OCI-LY7 (cell line): ENCODE results near the gene THBS4. TPM values are rescaled to one million over a fixed set of nuclear protein-coding genes. Genes with fewer than 3 reads are reported as not detected.

Experiments used
- BruUV-seq: library from RNA; stranded (reverse); fragments of 400-500 nt; replicated peaks from 2 replicates; lab custom pipeline; 2021; lab: Mats Ljungman, UMichigan
- CTCF ChIA-PET: fragments of 300-600 bp; sonication (Branson Sonifier 250); formaldehyde crosslinking; loops from one replicate; lab custom pipeline; 2022; ENCODE audit warnings: antibody characterized with exemption; ENCODE audit not compliant: unreplicated experiment; lab: Charles Lee
- POLR2A ChIA-PET: fragments of 300-600 bp; sonication (Branson Sonifier 250); formaldehyde crosslinking; loops from one replicate; lab custom pipeline; 2022; ENCODE audit warnings: antibody characterized with exemption; lab: Charles Lee
- DNase-seq: peaks from one replicate; pipeline ENCODE4 v3.0.0-alpha.2; 2015; ENCODE audit warnings: low spot score
- H2AFZ ChIP-seq: fragments of 200-600 bp; sonication (generic), shearing (Covaris generic); 2 replicates; pipeline ENCODE4 v1.6.1; 2014; ENCODE audit warnings: mild to moderate bottlenecking, antibody characterized with exemption, low read length, moderate library complexity
- H3K27ac ChIP-seq: fragments of 200-600 bp; sonication (generic); 2 replicates; pipeline ENCODE4 v1.5.1; 2014; ENCODE audit warnings: mixed run types, low read depth, mild to moderate bottlenecking, moderate library complexity, low read length, inconsistent platforms; ENCODE audit not compliant: poor library complexity, severe bottlenecking
- H3K36me3 ChIP-seq: fragments of 200-600 bp; sonication (generic); 2 replicates; pipeline ENCODE4 v1.6.1; 2014; ENCODE audit warnings: mild to moderate bottlenecking, antibody characterized with exemption, low read length, moderate library complexity, mixed read lengths; ENCODE audit not compliant: insufficient read depth
- H3K4me1 ChIP-seq: fragments of 200-600 bp; sonication (generic); 2 replicates; pipeline ENCODE4 v1.5.1; 2014; ENCODE audit warnings: mild to moderate bottlenecking, low read length; ENCODE audit not compliant: insufficient read depth, poor library complexity, severe bottlenecking
- H3K4me2 ChIP-seq: fragments of 200-600 bp; sonication (generic); 2 replicates; pipeline ENCODE4 v1.6.1; 2014; ENCODE audit warnings: mild to moderate bottlenecking, low read length
- H3K4me3 ChIP-seq: fragments of 200-600 bp; sonication (generic); 2 replicates; pipeline ENCODE4 v1.5.1; 2014; ENCODE audit warnings: mild to moderate bottlenecking, low read depth, low read length; ENCODE audit not compliant: poor library complexity, severe bottlenecking
- H3K79me2 ChIP-seq: fragments of 200-600 bp; sonication (generic); 2 replicates; pipeline ENCODE4 v1.6.1; 2016; ENCODE audit warnings: low read depth, mild to moderate bottlenecking, low read length, moderate library complexity, mixed read lengths; ENCODE audit not compliant: insufficient read depth
- H3K9me2 ChIP-seq: fragments of 200-600 bp; sonication (generic); 2 replicates; pipeline ENCODE4 v1.6.1; 2016; ENCODE audit warnings: mild to moderate bottlenecking, low read length, mixed read lengths; ENCODE audit not compliant: insufficient read depth
- H3K9me3 ChIP-seq: fragments of 200-600 bp; sonication (generic); 2 replicates; pipeline ENCODE4 v1.6.1; 2014; ENCODE audit warnings: mild to moderate bottlenecking, mixed run types, low read length, mixed read lengths
- H4K20me1 ChIP-seq: fragments of 200-600 bp; sonication (generic); 2 replicates; pipeline ENCODE4 v1.6.1; 2014; ENCODE audit warnings: mild to moderate bottlenecking, antibody characterized with exemption, low read length, moderate library complexity, mixed read lengths; ENCODE audit not compliant: insufficient read depth
- CTCF ChIP-seq: fragments of 200-600 bp; sonication (generic); conservative IDR thresholded peaks from 2 replicates; pipeline ENCODE4 v1.5.1; 2014; ENCODE audit warnings: mild to moderate bottlenecking, antibody characterized with exemption, low read length, moderate library complexity, mixed read lengths
- EZH2phosphoT487 ChIP-seq: fragments of 200-600 bp; sonication (generic); IDR thresholded peaks from 2 replicates; pipeline ENCODE4 v1.6.1; 2018; ENCODE audit warnings: low read depth, borderline replicate concordance, mild to moderate bottlenecking, mixed run types, antibody characterized with exemption, low read length, moderate library complexity, mixed read lengths
- intact Hi-C: fragments of 100-400 bp; cut with micrococcal nuclease; formaldehyde crosslinking; loops from one replicate; pipeline ENCODE4 v1.10.0; 2022; ENCODE audit not compliant: unreplicated experiment
- total RNA-seq, 2 experiments: library from RNA; depleted of rRNA in 1 of 2; stranded (reverse); fragments of >200 nt in 1 of 2; shearing (Covaris generic) in 1 of 2; gene quantifications; 2 replicates each; pipeline ENCODE4 v1.2.3, GENCODE V29; 2014 to 2022

Gene THBS4
- total RNA-seq, 2 experiments from 2014 or later, result 1.8 to 4.2 TPM

- H3K4me3 ChIP-seq, result no peak overlapping the region
- no peaks in the 10 kb centered on the region for H3K4me1 ChIP-seq
- TF ChIP-seq EZH2phosphoT487, result no peak
- TF ChIP-seq CTCF, result no peak
- no peak overlapping the region for H2AFZ ChIP-seq
- BruUV-seq, result no TSS peak
- H3K9me2 ChIP-seq, result no peaks in the 10 kb centered on the region
- no peaks in the 10 kb centered on the region for H3K9me3 ChIP-seq
- H3K36me3 ChIP-seq, result no peaks in the 10 kb centered on the region
- no peaks in the 10 kb centered on the region for H3K79me2 ChIP-seq
- H3K4me2 ChIP-seq, result no peak overlapping the region
- ChIA-PET POLR2A (interaction anchor here (1.0 kb wide), 1 partner anchor 13 kb away, joined by 3 read pairs; no protein-coding TSS in a partner anchor), CTCF (no interaction called here)
- H3K27ac ChIP-seq, result no peak overlapping the region
- intact Hi-C loops, result no loop called here
- DNase-seq, result no peak
- H4K20me1 ChIP-seq, result no peaks in the 10 kb centered on the region
Observed at GRCh38 chr5:80103371-80103770, 68.2 kb downstream of the THBS4 start.

- H3K79me2 ChIP-seq, result no peaks in the 10 kb centered on the region
- ChIA-PET POLR2A (no interaction called here), CTCF (interaction anchor here (0.9 kb wide), 1 partner anchor 18 kb away, joined by 6 read pairs; no protein-coding TSS in a partner anchor)
- H2AFZ ChIP-seq, result no peak overlapping the region
- no peaks in the 10 kb centered on the region for H3K9me2 ChIP-seq
- H3K9me3 ChIP-seq, result no peaks in the 10 kb centered on the region
- H3K4me2 ChIP-seq, result no peak overlapping the region
- no peaks in the 10 kb centered on the region for H3K36me3 ChIP-seq
- no peak overlapping the region for H3K4me3 ChIP-seq
- no peak for TF ChIP-seq CTCF
- TF ChIP-seq EZH2phosphoT487, result no peak
- no peaks in the 10 kb centered on the region for H3K4me1 ChIP-seq
- H4K20me1 ChIP-seq, result no peaks in the 10 kb centered on the region
- DNase-seq, result no peak
- no peak overlapping the region for H3K27ac ChIP-seq
- intact Hi-C loops, result no loop called here
- no TSS peak for BruUV-seq
Observed at GRCh38 chr5:80105698-80106439, 70.7 kb downstream of the THBS4 start.

- DNase-seq, result no peak
- Histone ChIP-seq H3K4me1 (no peaks in the 10 kb centered on the region), H4K20me1 (no peaks in the 10 kb centered on the region), H3K4me2 (no peak overlapping the region), H3K9me2 (no peaks in the 10 kb centered on the region), H3K36me3 (no peaks in the 10 kb centered on the region), H3K79me2 (no peaks in the 10 kb centered on the region), H3K27ac (no peak overlapping the region), H2AFZ (no peak overlapping the region), H3K4me3 (no peak overlapping the region), H3K9me3 (no peaks in the 10 kb centered on the region)
- intact Hi-C loops, result no loop called here
- no peak for TF ChIP-seq EZH2phosphoT487
- no peak for TF ChIP-seq CTCF
- CTCF ChIA-PET, result interaction anchor here (0.9 kb wide), 1 partner anchor 17 kb away, joined by 6 read pairs; no protein-coding TSS in a partner anchor
- BruUV-seq, result no TSS peak
- POLR2A ChIA-PET, result interaction anchor here (0.6 kb wide), 2 partner anchors 64 to 201 kb away, joined by 4 to 5 read pairs; no protein-coding TSS in a partner anchor
Observed at GRCh38 chr5:80106916-80107315, 71.8 kb downstream of the THBS4 start.
